NCI-H2171 (cell line): Measurements from ENCODE around the gene FNDC3B.
"Not testable (repeated sequence)": the region's sequence is repeated elsewhere in the genome, so short reads cannot be mapped to it uniquely, and the experiment has no call there.

Experiments
- DNase-seq: peaks from one replicate; lab custom pipeline; 2025; lab: John Stamatoyannopoulos, UW

Gene FNDC3B

DNA sequence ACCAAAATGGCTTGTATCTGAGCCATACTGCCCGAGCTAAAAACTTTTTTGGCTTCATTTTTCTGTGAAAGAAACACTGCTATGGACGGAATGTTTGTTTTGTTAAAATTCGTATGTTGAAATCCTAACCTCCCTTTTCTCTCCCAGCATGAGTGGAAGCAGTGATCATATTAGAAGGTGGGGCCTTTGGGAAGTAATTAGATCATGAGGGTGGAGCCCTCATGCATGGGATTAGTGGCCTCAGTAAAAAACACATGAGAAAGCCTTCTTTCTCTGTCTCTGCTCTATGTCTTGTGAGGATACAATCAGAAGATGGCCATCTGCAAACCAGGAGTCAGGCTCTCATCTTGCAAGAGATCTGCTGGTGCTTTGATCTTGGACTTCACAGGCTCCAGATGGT lies 7.4 kb upstream of the FNDC3B start:
- no peak for DNase-seq

DNA sequence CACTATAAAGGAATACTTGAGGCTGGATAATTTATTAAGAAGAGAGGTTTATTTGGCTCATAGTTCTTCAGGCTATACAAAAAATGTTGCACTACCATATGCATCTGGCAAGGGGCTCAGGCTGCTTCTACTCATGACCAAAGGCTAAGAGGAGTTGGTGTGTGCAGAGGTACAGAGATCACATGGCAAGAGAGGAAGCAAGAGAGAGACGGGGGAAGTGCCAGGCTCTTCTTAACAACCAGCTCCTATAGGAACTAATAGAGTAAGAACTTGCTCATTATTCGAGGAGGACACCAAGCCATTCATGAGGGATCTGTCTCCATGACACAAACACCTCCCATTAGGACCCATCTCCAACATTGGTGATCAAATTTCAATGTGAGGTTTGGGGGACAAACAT lies 6.0 kb upstream of the FNDC3B start:
- DNase-seq: no peak

DNA sequence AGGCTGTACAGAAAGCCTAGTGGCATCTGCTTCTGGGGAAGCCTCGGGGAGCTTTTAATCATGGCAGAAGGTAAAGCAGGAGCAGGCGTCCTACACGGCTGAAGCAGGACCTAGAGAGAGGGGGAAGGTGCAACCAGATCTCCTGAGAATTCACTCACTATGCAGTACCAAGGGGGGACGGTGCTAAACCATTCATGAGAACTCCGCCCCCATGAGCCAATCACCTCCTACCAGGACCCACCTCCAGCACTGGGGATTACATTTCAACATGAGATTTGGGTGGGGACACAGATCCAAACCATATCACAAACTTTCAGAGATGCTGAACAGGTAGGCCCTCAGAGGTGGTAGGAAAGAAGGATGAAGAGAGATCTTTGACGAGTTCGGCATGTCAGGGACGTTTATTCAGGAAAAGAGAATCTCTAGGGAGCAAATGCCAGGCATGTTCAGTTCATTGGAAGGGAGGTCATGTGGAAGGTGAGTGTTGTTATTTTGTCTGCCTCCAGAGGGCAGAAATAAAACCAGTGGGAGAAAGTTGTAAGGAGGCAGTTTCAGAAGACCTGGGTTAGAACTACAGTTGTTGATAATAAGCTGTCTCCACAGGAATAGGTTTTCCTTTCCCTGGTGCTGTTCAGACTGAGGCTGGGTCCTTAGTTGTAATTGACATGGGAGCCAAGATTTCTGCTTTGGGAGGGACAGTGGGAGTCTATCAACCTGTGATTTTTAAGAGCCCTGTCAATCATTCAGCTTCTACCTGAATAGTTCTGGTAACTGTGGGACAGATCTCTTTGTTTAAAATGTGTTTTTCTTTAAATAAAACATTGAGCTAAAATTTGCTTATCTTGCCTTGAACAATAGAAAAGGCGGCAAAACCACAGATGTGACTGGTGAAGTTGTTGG lies 4.3 kb upstream of the FNDC3B start:
- peak; percentile 1 for DNase-seq

DNA sequence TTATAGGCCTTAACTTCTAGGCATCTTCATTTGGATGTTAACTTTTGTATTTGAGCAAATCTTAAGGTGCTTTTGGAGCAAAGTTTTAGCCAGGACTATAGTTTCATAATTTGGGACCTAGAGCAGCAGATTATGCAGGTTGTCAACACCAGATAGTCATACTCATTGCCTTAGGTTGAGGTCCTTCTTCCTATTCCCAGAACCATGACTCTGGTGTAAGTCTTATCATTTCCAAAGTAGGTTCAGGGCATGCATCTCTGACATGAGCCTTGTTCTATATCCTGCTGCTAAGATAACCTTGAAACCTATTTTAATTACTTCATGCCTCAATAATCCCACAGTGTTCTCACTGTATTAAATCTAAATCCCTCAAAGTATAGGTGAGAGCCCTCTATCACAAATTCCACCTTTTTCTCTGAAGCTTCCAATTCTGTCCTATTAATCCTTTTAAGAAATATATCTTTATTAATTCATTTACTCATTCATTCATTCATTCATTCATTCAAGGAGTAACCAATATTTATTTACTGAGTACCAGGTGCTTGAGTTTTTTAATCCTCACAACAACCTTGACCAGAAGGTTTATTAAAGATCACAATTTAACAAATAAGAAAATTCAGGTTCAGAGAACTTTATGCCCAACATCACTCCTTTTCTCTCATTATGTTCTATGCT lies 2.7 kb upstream of the FNDC3B start:
- no peak for DNase-seq

DNA sequence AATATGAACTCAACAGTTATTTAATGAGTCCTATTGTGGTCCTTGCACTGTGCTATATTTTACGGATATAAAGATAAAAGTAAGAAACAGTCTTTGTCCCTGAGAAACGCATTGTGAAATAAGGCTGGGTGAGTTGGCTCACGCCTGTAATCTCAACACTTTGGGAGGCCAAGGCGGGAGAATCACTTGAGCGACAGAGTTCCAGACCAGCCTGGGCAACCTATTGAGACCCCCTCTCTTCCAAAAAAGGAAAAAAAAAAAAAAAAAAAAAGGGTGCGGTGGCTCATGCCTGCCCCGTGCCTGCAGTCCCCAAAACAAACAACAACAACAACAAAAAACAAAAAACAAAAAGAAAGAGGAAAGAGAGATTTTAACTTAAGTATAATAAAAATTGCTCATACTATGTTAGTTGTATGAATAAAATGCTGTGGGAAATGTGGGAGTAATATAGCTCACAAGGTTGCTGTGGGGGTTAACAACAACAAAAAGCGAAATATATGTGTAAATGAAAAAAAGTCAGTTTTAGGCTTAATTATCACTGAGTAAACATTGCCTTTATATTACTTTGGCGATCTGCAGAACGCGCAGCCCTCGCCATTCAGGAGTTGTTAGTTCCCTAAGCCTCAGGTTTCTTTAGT lies 461 bp upstream of the FNDC3B start:
- no peak for DNase-seq

DNA sequence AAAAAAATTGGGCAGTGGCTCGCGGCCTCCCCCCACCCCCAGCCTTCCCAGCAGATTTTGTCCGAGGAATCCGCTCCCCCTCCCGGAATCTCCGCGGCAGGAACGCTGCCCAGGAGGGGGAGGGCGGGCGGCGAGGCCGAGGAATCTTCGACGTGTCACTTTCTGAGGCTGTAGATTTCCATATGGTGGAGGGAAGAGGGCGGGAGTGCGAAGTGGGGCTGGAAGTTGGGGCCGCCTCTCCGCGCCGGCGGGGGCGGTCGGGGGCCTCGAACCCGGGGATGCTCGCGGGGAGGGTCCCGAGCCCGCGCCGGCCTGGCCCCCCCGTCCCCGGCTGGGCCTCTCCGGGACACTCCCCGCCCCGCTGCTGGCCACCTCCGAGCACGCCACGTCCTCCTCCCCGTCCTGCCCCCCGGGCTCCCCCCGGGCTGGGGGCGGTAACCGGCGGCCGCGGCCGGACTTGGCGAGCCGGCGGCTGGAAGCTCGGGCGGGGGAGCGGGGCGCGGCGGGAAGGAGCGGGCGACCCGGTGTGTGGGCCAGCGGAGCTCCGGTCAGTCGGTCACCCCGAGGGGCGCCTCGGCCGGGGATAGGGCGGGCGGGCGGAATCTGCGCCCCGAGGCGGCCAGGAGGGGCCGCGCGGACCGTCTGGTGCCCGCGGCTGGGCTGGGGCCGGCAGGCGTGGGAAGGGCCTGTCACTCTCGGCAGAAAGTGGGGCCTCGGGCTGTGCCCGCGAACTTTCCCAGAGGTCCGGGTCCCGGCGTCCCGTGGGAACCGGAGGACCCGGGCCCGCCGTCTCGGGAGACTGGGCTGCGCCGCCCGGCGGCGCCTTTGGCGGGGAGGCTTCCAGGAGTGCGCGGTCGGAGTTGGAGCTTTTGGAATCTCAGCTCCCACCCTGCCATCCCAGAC lies 951 bp downstream of the FNDC3B start:
- peak; percentile 16 for DNase-seq

DNA sequence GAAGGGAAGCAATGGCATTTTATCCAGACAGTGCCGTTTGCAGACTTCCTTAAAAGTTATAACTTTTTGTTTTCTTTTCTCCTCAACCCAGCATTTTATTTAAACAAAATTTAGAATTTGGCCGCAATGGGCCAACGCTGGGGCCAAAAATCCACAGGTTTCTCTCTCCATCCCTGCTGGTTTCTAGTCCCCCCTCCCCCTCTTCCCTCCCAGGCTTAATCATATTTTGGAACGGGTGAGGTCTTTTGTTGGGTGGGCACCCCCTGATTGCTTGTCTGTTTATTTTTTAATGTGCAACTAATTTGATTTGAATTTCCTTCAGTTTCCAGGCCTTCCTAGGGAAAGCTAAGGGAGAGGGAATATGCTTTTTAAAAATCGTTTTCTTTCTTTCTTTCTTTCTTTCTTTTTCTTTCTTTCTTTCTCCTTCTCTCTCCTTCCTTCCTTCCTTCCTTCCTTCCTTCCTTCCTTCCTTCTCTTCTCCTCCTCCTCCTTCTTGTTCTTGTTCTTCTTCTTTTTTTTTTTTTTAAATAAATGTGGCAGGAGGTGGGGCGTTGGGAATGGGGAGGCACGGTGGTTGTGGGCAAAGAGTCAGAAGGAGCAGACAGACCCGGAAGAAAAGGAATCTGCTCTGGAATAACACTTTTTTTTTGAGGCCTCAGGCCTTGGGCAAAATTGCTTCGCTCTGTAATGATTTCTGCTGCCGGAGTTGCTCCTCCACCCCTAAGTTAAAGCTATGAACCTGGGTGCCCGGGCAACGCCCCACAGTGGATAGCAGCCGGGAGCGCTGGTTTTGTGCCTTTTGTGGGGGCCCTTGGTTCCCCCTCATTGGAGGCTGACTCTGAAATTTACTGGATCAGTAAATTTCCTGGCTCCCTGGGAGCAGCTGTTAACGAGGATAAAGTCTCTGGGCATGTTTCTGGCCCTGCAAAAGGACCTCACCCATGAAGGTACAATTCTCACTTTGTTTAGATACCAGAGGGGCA lies 1.9 kb downstream of the FNDC3B start:
- no peak for DNase-seq

DNA sequence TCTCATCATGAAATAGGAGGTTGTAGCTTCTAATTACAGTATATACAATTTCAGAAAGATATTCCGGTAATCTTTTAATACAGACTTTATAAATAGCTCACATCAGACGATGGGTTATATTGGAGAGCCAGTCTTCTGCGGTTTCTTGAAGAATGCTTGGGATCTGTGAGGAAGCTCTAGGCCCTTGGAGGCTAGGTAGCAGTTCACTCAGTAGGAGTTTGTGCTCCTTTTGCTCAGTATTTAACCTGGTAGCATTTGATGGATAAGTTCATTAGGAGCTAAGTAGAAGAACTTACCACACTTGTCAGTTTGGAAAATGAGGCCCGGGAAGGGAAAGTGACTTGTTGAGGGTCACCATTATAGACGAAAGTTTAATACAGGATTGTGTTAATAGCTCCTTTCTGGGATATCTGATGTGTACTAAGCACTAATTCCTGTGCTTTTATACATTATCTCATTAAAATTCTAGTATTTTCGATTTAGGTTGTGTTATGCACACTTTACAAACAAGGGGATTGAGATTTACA lies 2.8 kb downstream of the FNDC3B start:
- DNase-seq: no peak

DNA sequence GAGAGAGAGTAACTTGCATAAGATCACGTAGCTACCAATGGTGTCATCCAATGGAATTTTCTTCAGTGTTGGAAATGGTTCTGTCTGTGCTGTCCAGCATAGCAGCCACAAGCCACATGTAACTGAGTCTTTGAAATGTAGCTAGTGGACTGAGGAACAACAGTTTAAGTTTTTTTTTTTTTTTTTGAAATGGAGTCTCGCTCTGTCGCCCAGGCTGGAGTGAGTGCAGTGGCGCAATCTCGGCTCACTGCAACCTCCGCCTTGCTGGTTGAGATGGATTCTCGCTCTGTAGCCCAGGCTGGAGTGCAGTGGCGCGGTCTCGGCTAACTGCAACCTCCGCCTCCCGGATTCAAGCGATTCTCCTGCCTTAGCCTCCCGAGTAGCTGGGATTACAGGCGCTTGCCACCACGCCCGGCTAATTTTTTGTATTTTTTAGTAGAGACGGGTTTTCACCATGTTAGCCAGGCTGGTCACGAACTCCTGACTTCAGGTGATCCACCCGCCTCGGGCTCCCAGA lies 3.3 kb downstream of the FNDC3B start:
- not testable (repeated sequence) for DNase-seq

DNA sequence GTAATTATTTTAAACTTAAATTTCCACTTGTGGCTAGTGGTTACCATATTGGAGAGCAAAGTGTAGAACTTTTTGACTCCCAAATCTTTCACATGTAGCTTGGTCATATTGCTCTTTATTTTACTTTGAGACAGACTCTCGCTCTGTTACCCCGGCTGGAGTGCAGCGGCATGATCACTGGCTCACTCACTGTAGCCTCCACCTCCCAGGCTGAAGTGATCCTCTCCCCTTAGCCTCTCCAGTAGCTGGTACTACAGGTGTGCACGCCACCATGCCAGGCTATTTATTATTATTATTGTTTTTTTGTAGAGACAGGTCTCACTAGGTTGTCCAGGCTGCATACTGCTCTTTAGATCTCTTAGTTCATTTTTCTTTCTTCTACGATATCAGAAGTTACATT lies 3.9 kb downstream of the FNDC3B start:
- no peak for DNase-seq

DNA sequence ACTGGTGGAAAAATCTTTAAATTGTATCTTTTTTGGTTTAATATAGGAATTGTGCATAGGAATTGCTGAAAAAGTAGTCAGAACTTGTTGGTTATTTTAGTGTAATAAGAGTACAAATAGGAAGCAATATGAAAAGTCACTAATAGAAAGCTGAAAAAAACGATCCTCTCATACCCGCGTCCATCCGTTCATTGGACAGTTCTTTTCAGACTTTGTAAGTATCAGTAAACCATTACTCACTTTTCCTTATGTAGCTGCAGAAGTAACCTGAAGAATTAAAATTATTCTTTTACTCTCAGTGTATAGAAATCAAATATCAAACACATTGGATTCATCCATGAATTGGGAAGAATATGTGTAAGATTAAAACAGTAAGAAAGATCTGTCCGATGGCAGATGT lies 4.4 kb downstream of the FNDC3B start:
- no peak for DNase-seq

DNA sequence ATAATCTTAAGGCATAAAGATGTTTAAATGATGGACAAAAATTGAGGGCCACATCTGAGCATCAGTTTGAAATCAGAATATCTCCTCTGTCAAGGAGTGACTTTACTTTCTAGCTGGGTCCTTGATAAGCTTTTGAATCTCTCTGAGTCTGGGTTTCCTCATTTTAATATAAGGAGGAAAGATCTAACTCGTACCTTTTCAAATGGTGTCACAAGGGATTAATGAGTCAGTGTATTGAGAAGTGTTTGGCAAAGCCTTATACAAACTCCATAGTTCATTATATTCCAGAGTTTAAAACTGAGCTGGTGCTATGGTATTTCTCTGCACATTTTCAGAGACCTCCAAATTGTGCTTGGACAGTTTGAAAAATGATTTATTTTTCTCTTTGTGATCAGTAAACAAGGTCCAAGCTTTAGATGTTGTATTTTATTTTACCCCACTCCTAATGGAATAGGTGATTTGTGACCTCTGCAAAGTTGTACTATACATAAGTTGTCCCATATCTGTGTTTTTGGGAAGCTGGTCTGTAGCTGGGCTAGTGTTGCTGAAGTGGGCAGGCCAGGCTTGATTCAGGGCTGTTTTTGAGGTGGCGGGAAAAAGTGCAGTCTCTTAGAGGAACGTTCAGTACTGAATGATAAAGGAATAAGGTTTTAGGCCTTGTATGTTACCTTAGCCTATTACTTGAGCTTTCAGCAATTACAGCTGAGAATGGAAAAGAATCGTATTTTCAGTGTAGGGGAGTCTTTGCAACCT lies 5.6 kb downstream of the FNDC3B start:
- no peak for DNase-seq

DNA sequence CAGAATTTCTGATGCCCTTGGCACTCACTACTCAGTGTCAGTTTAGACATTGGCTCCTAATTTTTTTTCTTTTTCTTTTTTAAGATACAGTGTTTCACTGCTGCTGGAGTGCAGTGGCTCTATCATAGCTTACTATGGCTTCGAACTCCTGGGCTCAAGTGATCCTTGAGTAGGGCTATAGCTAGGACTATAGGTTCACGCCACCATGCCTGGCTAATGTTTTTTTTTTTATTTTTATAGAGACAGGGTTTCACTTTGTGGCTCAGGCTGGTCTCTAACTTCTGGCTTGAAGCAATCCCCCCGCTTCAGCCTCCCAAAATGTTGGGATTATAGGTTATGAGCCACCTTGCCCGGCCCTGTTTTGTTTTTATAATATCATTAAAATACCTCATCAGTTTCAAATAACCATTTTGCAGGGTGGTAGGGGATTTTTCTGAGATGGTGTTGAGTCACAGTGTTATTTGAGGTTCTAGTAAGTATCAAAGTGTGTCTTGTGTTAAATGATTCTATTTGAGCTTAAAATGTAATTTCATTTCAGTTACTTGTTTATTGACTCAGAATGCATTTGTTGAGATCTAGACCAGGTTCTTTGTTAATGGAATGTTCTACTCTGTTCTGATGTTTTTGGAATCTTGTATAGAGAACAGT lies 7.0 kb downstream of the FNDC3B start:
- DNase-seq: no peak

DNA sequence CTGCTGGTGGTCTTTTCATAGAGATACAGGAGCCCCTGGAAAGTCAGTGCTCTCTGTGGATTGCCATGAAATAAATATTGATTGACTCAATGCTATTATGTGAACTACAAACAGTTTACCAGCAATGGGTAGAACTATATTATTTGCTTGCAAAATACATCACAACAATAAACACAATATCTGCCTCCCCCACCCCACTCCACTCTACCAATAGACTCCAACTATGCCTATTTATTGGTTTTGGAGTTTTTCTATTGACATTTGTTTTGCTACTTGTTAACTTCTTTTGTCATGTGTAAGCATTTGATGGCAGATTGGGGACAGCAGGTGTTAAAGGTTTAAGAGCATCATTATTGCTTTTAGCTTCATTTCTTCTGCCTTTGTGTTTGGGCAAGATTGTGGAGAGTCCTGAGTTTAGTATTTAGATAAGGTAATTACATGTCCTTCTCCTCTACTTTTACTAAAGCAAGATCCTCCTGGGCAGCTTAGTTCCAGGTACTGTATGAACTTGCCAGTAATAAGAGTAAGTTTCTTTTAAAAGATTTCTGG lies 8.3 kb downstream of the FNDC3B start:
- DNase-seq: no peak

DNA sequence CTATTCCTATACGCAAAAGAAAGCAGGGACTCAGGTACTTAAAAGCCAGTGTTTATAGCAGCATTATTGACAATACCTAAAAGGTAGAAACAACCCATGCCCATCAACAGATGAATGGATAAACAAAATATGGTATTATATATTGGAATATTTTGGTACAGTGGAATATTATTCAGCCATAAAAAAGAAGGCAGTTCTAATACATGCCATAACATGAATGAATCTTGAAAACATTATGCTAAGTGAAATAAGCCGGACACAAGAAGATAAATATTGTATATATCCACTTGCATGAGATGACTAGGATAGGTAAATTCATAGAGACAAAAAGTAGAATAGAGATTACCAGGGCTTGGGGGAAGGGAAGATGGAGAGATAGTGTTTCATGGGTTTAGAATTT lies 9.2 kb downstream of the FNDC3B start:
- DNase-seq: no peak

DNA sequence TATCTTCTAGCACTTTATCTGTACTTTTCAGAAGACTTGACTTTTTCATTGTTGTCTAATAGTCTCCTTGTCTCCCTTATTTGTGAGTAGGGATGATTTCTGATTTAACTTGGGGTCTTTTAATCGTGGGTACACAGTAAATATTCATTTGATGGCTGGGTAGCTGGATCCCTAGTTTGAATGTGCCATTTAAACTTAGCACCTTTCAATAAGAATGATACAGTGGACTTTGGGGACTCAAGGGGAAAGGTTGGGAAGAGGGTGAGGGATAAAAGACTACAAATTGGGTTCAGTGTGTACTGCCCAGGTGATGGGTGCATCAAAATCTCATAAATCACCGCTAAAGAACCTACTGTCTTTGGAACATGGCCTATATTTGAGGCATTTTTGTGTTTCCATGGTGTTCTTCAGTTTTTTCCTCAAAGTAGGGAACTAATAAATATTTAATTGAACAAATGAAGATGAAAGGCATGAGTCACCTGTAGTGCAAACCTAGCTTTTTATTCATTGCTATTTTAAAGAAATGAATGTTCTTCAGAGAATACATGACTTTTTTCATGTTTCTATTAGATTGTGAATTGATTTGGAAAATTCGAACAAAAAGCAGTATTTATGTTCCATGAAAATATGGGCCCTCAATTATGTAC lies 12.1 kb downstream of the FNDC3B start:
- DNase-seq: no peak

DNA sequence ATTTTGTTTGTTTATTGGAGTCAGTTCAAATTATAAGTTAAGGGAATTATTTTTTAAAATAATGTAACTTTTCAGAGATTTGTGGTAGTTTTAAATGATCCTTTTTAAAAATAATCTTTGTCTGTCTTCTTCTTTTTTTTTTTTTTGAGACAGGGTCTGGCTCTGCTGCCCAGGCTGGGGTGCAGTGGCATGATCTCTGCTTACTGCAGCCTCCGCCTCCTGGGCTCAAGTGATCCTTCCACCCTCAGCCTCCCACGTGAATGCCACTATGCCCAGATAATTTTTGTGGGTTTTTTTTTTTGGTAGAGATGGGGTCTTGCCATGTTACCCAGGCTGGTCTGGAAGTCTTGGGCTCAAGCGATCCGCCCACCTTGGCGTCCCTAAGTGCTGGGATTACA lies 12.6 kb downstream of the FNDC3B start:
- no peak for DNase-seq

DNA sequence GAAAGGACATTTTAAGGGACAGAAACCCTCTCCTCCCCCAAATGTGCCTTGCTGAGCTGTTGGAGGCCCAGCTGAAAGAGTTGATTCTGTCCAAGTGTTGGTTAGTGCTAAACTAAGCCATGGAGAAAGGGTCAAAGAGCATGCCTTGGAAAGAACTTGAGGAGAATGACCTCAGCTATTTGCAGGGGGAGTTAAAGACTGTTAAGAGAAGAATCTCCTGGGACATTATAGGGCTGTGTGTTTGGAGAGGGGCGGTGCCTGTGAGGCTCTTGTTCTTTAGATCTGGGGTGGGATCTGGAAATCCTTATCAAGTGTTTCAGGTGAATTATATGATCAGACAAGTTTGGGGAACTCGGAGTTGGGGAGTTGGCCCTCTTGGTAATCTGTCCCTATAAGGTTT lies 13.0 kb downstream of the FNDC3B start:
- DNase-seq: no peak
